CD14-positive monocyte (primary cell): ENCODE measurements around the gene KSR1. TPM values are rescaled to one million over a fixed set of nuclear protein-coding genes. Genes with fewer than 3 reads are reported as not detected.

Experiments
- DNase-seq, 3 donors: peaks; one replicate each; pipeline ENCODE4 v3.0.0-alpha.2; 2011 to 2022
- H2AFZ ChIP-seq: 2 replicates; pipeline ENCODE4 v1.6.0; 2012; ENCODE audit warnings: mild to moderate bottlenecking, low read depth, low read length, inconsistent platforms; ENCODE audit not compliant: insufficient read depth, poor library complexity, severe bottlenecking
- H3K27ac ChIP-seq, 2 donors: 1 replicate in 1 of 2; 2 replicates in 1 of 2; pipeline ENCODE4 v1.5.1; 2012 to 2013; ENCODE audit warnings: low read length in 2 of 2, control low read depth in 1 of 2, inconsistent platforms in 1 of 2, low read depth in 1 of 2, mild to moderate bottlenecking in 1 of 2
- H3K27me3 ChIP-seq, 2 donors: one replicate each; pipeline versions ENCODE4 v1.6.0 to v1.6.1; 2011 to 2013; ENCODE audit warnings: low read length in 2 of 2; ENCODE audit not compliant: control insufficient read depth in 2 of 2, insufficient read depth in 2 of 2
- H3K36me3 ChIP-seq, 2 donors: replicated peaks in 1 of 2; 1 replicate in 1 of 2; 2 replicates in 1 of 2; pipeline versions ENCODE4 v1.5.1 to v1.6.1; 2012 to 2013; ENCODE audit warnings: low read length in 2 of 2, control low read depth in 1 of 2, inconsistent platforms in 1 of 2, mild to moderate bottlenecking in 1 of 2; ENCODE audit not compliant: insufficient read depth in 2 of 2, control insufficient read depth in 1 of 2
- H3K4me1 ChIP-seq, 2 donors: 1 replicate in 1 of 2; 2 replicates in 1 of 2; pipeline versions ENCODE4 v1.5.1 to v1.6.1; 2012 to 2013; ENCODE audit warnings: low read length in 2 of 2, control low read depth in 1 of 2, inconsistent platforms in 1 of 2, mild to moderate bottlenecking in 1 of 2, moderate library complexity in 1 of 2; ENCODE audit not compliant: insufficient read depth in 2 of 2, control insufficient read depth in 1 of 2
- H3K4me2 ChIP-seq: replicated peaks from 2 replicates; pipeline ENCODE3; 2012; ENCODE audit warnings: low read length, moderate library complexity, mild to moderate bottlenecking; ENCODE audit not compliant: poor library complexity, severe bottlenecking; ENCODE audit errors: extremely low read depth
- H3K4me3 ChIP-seq, 3 experiments: fragments of 200-600 bp in 1 of 3; sonication (generic) in 1 of 3; replicated peaks in 1 of 3; 1 replicate in 2 of 3; 2 replicates in 1 of 3; pipeline ENCODE4 v1.5.1; 2011 to 2013; ENCODE audit warnings: low read length in 3 of 3, mild to moderate bottlenecking in 3 of 3, control low read depth in 2 of 3, low read depth in 2 of 3, inconsistent platforms in 1 of 3, moderate library complexity in 1 of 3
- H3K79me2 ChIP-seq: 2 replicates; pipeline ENCODE4 v1.6.0; 2012; ENCODE audit warnings: mild to moderate bottlenecking, control low read depth, inconsistent platforms, low read length, moderate library complexity; ENCODE audit not compliant: insufficient read depth
- H3K9ac ChIP-seq: 2 replicates; pipeline ENCODE4 v1.6.0; 2017; ENCODE audit warnings: low read length, mild to moderate bottlenecking; ENCODE audit not compliant: insufficient read depth, poor library complexity, severe bottlenecking
- H3K9me3 ChIP-seq, 2 donors: replicated peaks in 1 of 2; 1 replicate in 1 of 2; 2 replicates in 1 of 2; pipeline versions ENCODE4 v1.5.1 to v1.6.1; 2012 to 2013; ENCODE audit warnings: low read length in 2 of 2, control low read depth in 1 of 2; ENCODE audit not compliant: control insufficient read depth in 1 of 2, insufficient read depth in 1 of 2
- H4K20me1 ChIP-seq: 2 replicates; pipeline ENCODE4 v1.6.0; 2012; ENCODE audit warnings: mild to moderate bottlenecking, low read length, control low read depth, moderate library complexity; ENCODE audit not compliant: insufficient read depth
- H3K27ac Mint-ChIP-seq, 7 donors: one replicate each; pipeline ENCODE4 v1.8.0; 2020; ENCODE audit warnings: mild to moderate bottlenecking in 7 of 7, mixed read lengths in 7 of 7, moderate library complexity in 6 of 7, inconsistent platforms in 2 of 7
- H3K27me3 Mint-ChIP-seq, 3 donors: one replicate each; pipeline ENCODE4 v1.8.0; 2021 to 2022; ENCODE audit warnings: low read depth in 3 of 3, mild to moderate bottlenecking in 3 of 3, mixed read lengths in 3 of 3, moderate library complexity in 3 of 3, inconsistent platforms in 1 of 3
- H3K36me3 Mint-ChIP-seq, 2 donors: one replicate each; pipeline ENCODE4 v1.8.0; 2020; ENCODE audit warnings: mixed read lengths in 2 of 2, inconsistent platforms in 1 of 2, mild to moderate bottlenecking in 1 of 2
- H3K4me1 Mint-ChIP-seq: one replicate; pipeline ENCODE4 v1.8.0; 2020; ENCODE audit warnings: mild to moderate bottlenecking, mixed read lengths
- H3K4me3 Mint-ChIP-seq, 2 donors: one replicate each; pipeline ENCODE4 v1.8.0; 2020; ENCODE audit warnings: mild to moderate bottlenecking in 2 of 2, mixed read lengths in 2 of 2, moderate library complexity in 1 of 2
- H3K9me3 Mint-ChIP-seq, 7 donors: one replicate each; pipeline ENCODE4 v1.8.0; 2020 to 2022; ENCODE audit warnings: mixed read lengths in 7 of 7, mild to moderate bottlenecking in 6 of 7, moderate library complexity in 6 of 7, inconsistent platforms in 2 of 7
- WGBS: methylation state at CpG from one replicate; pipeline ENCODE4 v1.1.5; 2013; ENCODE audit warnings: missing lambda C conversion rate; ENCODE audit not compliant: insufficient coverage; 5-methylcytosine and 5-hydroxymethylcytosine counted together
- intact Hi-C, 2 donors: fragments of 100-400 bp; cut with micrococcal nuclease; formaldehyde crosslinking; loops; one replicate each; pipeline versions ENCODE4 v1.15.0 to v1.15.1; 2023
- polyA plus RNA-seq, 3 donors: library from polyadenylated mRNA; depleted of rRNA in 1 of 3; unstranded in 2 of 3; stranded (reverse) in 1 of 3; fragments of 300-500 nt in 2 of 3; fragments of >200 nt in 1 of 3; fragmentation: Illumina TruSeq in 2 of 3; gene quantifications; 1 replicate in 2 of 3; 2 replicates in 1 of 3; pipeline ENCODE4 v1.2.3, GENCODE V29; 2012 to 2021
- TF ChIP-seq, protein P1 (sequence below): fragments of 200-600 bp; IDR thresholded peaks from one replicate; pipeline ENCODE4 v1.8.0; 2022; ENCODE audit warnings: antibody characterized with exemption, mild to moderate bottlenecking

KSR1 gene
- polyA plus RNA-seq, 3 donors, result 1.2 to 111 (median 4.2) TPM

DNA sequence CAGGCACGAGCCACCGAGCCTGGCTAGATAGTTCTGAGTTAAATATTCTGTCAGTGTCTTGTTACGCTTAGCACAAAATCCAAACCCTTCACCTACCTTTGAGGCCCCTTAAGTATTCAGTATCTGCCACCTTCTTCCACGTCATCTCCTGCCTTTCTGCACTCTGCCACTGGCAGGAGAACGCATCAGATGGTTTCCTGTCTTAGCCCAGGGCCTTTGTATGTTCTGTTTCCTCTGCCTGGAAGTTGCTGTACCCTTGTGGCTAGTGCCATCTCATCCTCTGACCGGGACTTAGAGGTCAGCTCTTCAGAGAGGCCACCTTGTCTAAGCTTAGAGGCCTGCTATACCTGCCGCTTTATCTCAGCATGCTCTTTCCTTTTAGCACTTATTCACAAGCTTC is 107.3 kb downstream of the KSR1 start:
- intact Hi-C loops, result no loop called here
- H4K20me1 ChIP-seq, result peaks cover 94% of the 10 kb centered on the region
- H3K9me3 Mint-ChIP-seq, result peaks cover 0 to 2% (median 0%) of the 10 kb centered on the region in 7 donors
- peaks cover 8% of the 10 kb centered on the region for H3K79me2 ChIP-seq
- H3K9me3 ChIP-seq, result no peaks in the 10 kb centered on the region
- H2AFZ ChIP-seq, result no peak overlapping the region
- H3K36me3 ChIP-seq, result peaks cover 4 to 46% of the 10 kb centered on the region in 2 donors
- H3K4me3 ChIP-seq, result no peak overlapping the region
- TF ChIP-seq, protein P1, sequence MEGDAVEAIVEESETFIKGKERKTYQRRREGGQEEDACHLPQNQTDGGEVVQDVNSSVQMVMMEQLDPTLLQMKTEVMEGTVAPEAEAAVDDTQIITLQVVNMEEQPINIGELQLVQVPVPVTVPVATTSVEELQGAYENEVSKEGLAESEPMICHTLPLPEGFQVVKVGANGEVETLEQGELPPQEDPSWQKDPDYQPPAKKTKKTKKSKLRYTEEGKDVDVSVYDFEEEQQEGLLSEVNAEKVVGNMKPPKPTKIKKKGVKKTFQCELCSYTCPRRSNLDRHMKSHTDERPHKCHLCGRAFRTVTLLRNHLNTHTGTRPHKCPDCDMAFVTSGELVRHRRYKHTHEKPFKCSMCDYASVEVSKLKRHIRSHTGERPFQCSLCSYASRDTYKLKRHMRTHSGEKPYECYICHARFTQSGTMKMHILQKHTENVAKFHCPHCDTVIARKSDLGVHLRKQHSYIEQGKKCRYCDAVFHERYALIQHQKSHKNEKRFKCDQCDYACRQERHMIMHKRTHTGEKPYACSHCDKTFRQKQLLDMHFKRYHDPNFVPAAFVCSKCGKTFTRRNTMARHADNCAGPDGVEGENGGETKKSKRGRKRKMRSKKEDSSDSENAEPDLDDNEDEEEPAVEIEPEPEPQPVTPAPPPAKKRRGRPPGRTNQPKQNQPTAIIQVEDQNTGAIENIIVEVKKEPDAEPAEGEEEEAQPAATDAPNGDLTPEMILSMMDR, result no peak
- H3K4me1 Mint-ChIP-seq, result peaks cover 48% of the 10 kb centered on the region
- no peak overlapping the region for H3K4me2 ChIP-seq
- H3K27ac ChIP-seq, result no peak overlapping the region
- no peak overlapping the region for H3K9ac ChIP-seq
- no peak for DNase-seq
- no peak overlapping the region for H3K4me3 Mint-ChIP-seq
- H3K4me1 ChIP-seq, result peaks cover 16 to 21% of the 10 kb centered on the region in 2 donors
- peaks cover 0 to 1% (median 0%) of the 10 kb centered on the region in 3 donors for H3K27me3 Mint-ChIP-seq
- peak overlapping the region in 2 of 7 donors; percentile 10 to 42 for H3K27ac Mint-ChIP-seq
- 67% methylated on average over 3 of the region's 7 CpGs for WGBS
- H3K27me3 ChIP-seq, result no peaks in the 10 kb centered on the region
- peaks cover 49 to 69% of the 10 kb centered on the region in 2 donors for H3K36me3 Mint-ChIP-seq

DNA sequence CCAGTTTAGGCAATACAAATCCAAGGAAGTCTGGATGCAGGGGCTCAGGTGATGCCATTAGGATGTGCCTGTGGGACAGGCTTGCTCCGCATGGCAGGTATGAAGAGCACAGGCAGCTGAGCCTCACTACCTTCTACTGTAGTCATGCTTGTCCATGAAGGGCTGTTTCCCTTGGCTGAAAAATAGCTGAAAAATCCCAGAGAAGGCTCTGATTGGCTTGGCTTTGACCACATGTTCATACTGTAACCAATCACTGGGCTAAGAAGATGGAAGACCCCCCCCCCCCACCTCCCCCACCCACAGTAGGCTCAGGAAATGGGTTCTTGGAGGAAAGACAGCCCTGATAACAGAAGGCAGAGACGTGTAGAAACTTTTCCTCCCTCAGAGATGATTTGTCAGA is 108.2 kb downstream of the KSR1 start:
- Histone ChIP-seq H4K20me1 (peaks cover 94% of the 10 kb centered on the region), H3K9ac (no peak overlapping the region), H3K9me3 (no peaks in the 10 kb centered on the region), H3K27ac (no peak overlapping the region), H3K27me3 (no peaks in the 10 kb centered on the region), H2AFZ (no peak overlapping the region), H3K4me2 (no peak overlapping the region), H3K4me1 (peaks cover 10 to 14% of the 10 kb centered on the region in 2 donors), H3K79me2 (peaks cover 8% of the 10 kb centered on the region), H3K4me3 (no peak overlapping the region), H3K36me3 (peaks cover 4 to 44% of the 10 kb centered on the region in 2 donors)
- Mint-ChIP-seq H3K4me1 (peaks cover 43% of the 10 kb centered on the region), H3K36me3 (peaks cover 42 to 64% of the 10 kb centered on the region in 2 donors), H3K27me3 (peaks cover 0 to 3% (median 0%) of the 10 kb centered on the region in 3 donors), H3K4me3 (no peak overlapping the region), H3K9me3 (peaks cover 0 to 2% (median 0%) of the 10 kb centered on the region in 7 donors), H3K27ac (no peak overlapping the region)
- WGBS, result 100% methylated on average over 1 of the region's 2 CpGs
- TF ChIP-seq, protein P1, result no peak
- intact Hi-C loops, result no loop called here
- DNase-seq, result no peak
